Cardiac muscle cell (in vitro differentiated cells and primary cell): ENCODE results near the gene PANK4. TPM values are rescaled to one million over a fixed set of nuclear protein-coding genes. Genes with fewer than 3 reads are reported as not detected.

Source experiments
- DNase-seq, 2 donors: peaks; one replicate each; pipeline versions ENCODE4 v3.0.0 to v3.0.0-alpha.2; 2010 to 2017; ENCODE audit warnings: low read depth in 1 of 2, low spot score in 1 of 2
- H3K27ac ChIP-seq: fragments of 200-600 bp; sonication (generic); 2 replicates; pipeline ENCODE4 v1.5.1; 2016
- H3K27me3 ChIP-seq: fragments of 200-600 bp; sonication (generic); 2 replicates; pipeline ENCODE4 v1.6.0; 2016; ENCODE audit warnings: control low read depth
- H3K36me3 ChIP-seq: fragments of 200-600 bp; sonication (generic); 2 replicates; pipeline ENCODE4 v1.5.1; 2016; ENCODE audit warnings: control low read depth
- H3K4me1 ChIP-seq: fragments of 200-600 bp; sonication (generic); 2 replicates; pipeline ENCODE4 v1.8.1; 2017; ENCODE audit warnings: low read depth, mild to moderate bottlenecking, mixed run types
- H3K4me3 ChIP-seq: fragments of 200-600 bp; sonication (generic); 2 replicates; pipeline ENCODE4 v1.5.1; 2016; ENCODE audit warnings: mild to moderate bottlenecking
- H3K9me3 ChIP-seq: fragments of 200-600 bp; sonication (generic); 2 replicates; pipeline ENCODE4 v1.5.1; 2017; ENCODE audit warnings: low read depth, mild to moderate bottlenecking, control low read depth
- CTCF ChIP-seq: IDR thresholded peaks from 2 replicates; pipeline ENCODE4 v1.5.1; 2012; ENCODE audit warnings: low read depth, mild to moderate bottlenecking, low read length
- polyA plus RNA-seq: library from polyadenylated mRNA; unstranded; fragments of >200 nt; fragmentation: Nextera tagmentation; extraction: Ambion mirVana; gene quantifications from 2 replicates; pipeline ENCODE4 v1.2.1, GENCODE V29; 2016
- total RNA-seq: library from RNA; depleted of rRNA; stranded (reverse); fragments of >200 nt; gene quantifications from 2 replicates; pipeline ENCODE4 v1.2.3, GENCODE V29; 2016

PANK4 gene
- total and polyA plus RNA-seq, 2 experiments from 2014 or later = 44.5 to 63.2 TPM

- TF ChIP-seq CTCF = no peak
- Histone ChIP-seq H3K4me3 (no peak overlapping the region), H3K4me1 (peaks cover 8% of the 10 kb centered on the region), H3K9me3 (no peaks in the 10 kb centered on the region), H3K27me3 (no peaks in the 10 kb centered on the region), H3K36me3 (peaks cover 45% of the 10 kb centered on the region), H3K27ac (no peak overlapping the region)
- no peak for DNase-seq
Observed at GRCh38 chr1:2516946-2517345, 9.4 kb downstream of the PANK4 start.

GRCh38 chr1:2516124-2516523, 10.3 kb downstream of the PANK4 start:
- H3K9me3 ChIP-seq = no peaks in the 10 kb centered on the region

GRCh38 chr1:2515763-2516080, 10.7 kb downstream of the PANK4 start:
- TF ChIP-seq CTCF = no peak
- no peak overlapping the region for H3K4me3 ChIP-seq
- no peaks in the 10 kb centered on the region for H3K4me1 ChIP-seq
- H3K9me3 ChIP-seq = no peaks in the 10 kb centered on the region
- no peaks in the 10 kb centered on the region for H3K27me3 ChIP-seq
- no peak for DNase-seq
- H3K36me3 ChIP-seq = peaks cover 57% of the 10 kb centered on the region
- no peak overlapping the region for H3K27ac ChIP-seq

More at GRCh38 chr1:2516124-2516523, 10.3 kb downstream of the PANK4 start:
- H3K27ac ChIP-seq = no peak overlapping the region
- no peak overlapping the region for H3K4me3 ChIP-seq
- TF ChIP-seq CTCF = no peak
- no peaks in the 10 kb centered on the region for H3K27me3 ChIP-seq
- H3K36me3 ChIP-seq = peaks cover 53% of the 10 kb centered on the region
- no peak for DNase-seq
- H3K4me1 ChIP-seq = peaks cover under 1% of the 10 kb centered on the region

- TF ChIP-seq CTCF = no peak
- H3K36me3 ChIP-seq = peaks cover 54% of the 10 kb centered on the region
- H3K4me1 ChIP-seq = no peaks in the 10 kb centered on the region
- DNase-seq = no peak
- no peak overlapping the region for H3K4me3 ChIP-seq
- H3K27me3 ChIP-seq = no peaks in the 10 kb centered on the region
- H3K9me3 ChIP-seq = no peaks in the 10 kb centered on the region
- no peak overlapping the region for H3K27ac ChIP-seq
Observed at GRCh38 chr1:2514863-2515762, 11.3 kb downstream of the PANK4 start.

- DNase-seq = no peak
- no peaks in the 10 kb centered on the region for H3K27me3 ChIP-seq
- H3K9me3 ChIP-seq = no peaks in the 10 kb centered on the region
- TF ChIP-seq CTCF = no peak
- no peaks in the 10 kb centered on the region for H3K4me1 ChIP-seq
- H3K36me3 ChIP-seq = peaks cover 54% of the 10 kb centered on the region
- no peak overlapping the region for H3K27ac ChIP-seq
- H3K4me3 ChIP-seq = no peak overlapping the region
Observed at GRCh38 chr1:2513939-2514652, 12.3 kb downstream of the PANK4 start.
